ENCODE data around the gene CEP83.

The CEP83 gene

GRCh38 chr12:94308612-94309011 lies 151.1 kb downstream of the CEP83 start:
- no peak for DNase-seq (ENCODE audit: low read depth, low spot score)

- no peak for DNase-seq (ENCODE audit: low read depth, low spot score)
These were observed 154.3 kb downstream of the CEP83 start for GRCh38 chr12:94305130-94305957.

DNA sequence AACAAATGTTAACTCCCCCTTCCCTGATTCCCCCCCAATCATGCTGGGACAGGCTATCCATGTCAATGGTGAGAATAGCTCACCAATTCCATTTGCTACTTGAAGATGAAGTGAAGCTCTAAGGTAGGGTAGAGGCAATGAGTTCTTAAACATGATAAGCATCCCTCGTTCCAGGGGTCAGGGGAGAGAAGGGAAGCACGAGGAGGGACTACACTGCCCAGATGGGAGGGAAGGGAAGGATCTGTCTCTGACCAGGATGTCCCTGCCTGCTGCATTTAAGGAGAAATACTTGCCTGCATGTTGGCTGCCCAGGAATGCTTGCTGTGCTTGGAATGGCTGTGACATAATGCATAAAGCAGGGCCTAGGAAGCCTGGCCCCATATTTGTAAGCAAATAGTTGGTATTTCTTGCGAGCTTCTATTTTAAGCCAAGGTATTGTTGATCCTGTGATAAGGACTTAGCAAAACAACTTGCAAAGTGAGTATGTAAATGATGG lies 155.1 kb downstream of the CEP83 start:
- peak; percentile 85 for DNase-seq (ENCODE audit: low read depth, low spot score)

DNA sequence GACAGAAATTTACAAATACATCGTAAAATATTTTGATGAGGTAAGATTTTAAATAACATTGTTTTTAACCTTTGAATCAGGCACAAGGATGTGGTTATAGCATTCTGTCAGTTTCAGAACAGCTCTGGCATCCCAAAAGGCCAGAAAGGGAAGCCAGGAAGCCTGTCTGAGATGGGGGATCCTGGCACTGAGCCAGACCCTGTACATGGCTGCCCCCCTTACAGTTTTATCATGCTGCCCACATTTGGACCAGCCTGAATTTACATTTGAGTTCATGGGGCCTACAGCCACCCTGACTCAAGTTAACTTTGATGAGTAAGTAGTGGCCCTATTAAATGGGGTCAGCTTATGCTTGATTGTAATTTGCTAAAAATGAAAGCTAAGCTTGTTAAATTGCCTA lies 155.7 kb downstream of the CEP83 start:
- DNase-seq (ENCODE audit: low read depth, low spot score), result no peak

DNA sequence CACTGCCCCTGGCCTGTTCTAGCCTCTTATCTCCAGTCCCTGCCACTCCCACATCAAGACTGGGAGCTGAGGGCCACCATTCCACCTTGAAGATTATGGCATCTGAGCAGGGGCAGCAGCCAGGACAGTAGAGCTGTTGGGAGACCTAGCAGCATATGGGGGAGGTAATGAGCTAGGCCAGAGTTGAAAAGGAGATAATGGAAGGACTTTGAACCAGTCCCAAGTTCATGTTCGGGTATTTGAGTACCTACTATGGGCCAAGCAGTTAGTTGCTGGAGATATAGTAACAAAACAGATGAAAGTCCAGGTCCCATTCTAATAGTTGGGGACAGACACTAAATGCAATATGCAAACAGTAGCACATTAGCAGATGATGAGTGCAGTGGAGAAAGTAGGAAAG lies 159.8 kb downstream of the CEP83 start:
- no peak for DNase-seq (ENCODE audit: low read depth, low spot score)

GRCh38 chr12:94297876-94298505 lies 161.7 kb downstream of the CEP83 start:
- DNase-seq (ENCODE audit: low read depth, low spot score), result no peak

DNA sequence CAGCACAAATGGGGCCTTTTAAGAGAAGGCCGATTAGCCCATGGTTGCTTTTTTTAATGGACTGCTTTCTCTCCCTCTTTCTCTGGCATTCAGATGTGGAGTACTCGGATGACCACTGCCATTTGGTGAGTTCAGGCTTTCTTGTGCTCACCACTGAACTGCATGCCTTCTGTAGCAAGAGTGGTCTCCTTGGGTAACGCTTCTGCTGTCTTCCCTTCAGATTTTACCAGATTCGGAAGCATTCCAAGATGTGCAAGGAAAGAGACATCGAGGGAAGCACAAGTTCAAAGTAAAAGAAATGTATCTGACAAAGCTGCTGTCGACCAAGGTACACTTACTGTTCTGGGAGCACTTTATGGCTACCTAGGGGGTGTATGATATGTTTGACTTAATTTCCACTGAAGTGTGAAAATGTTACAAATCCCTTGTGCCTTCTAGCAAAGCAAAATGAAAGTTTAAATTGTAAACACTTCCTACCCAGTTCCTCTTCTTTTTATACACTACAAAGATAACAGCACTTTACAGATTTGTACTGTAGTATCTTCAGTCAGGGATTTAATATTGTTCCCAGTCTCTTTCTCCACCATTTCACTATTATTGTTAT lies 162.5 kb downstream of the CEP83 start:
- DNase-seq (ENCODE audit: low read depth, low spot score), result no peak

- DNase-seq (ENCODE audit: low read depth, low spot score), result no peak
These were observed 169.3 kb downstream of the CEP83 start for GRCh38 chr12:94290353-94290752.

GRCh38 chr12:94289461-94290312 lies 170.0 kb downstream of the CEP83 start:
- DNase-seq (ENCODE audit: low read depth, low spot score), result no peak

DNA sequence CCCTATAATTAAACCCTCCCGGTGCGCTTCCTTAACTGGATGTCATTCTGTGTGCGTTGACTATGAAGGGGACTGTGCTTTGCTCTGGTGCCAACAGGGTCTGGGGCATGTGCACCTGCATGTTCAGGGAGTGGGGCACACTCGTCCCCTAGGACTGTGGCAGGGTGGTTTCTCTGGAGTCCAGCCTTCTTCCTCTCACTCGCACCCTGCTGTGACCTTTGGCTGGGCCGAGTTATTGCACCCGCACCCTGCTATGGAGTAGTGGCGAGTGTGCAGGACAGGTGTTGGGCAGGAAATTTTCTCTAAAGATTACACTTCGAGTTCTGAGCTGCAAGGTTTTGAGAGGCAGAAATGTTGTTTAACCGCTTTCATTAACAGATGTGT lies 172.4 kb downstream of the CEP83 start:
- no peak for DNase-seq (ENCODE audit: low read depth, low spot score)

GRCh38 chr12:94286583-94287244 lies 173.0 kb downstream of the CEP83 start:
- DNase-seq (ENCODE audit: low read depth, low spot score), result no peak

GRCh38 chr12:94285943-94286582 lies 173.6 kb downstream of the CEP83 start:
- no peak for DNase-seq (ENCODE audit: low read depth, low spot score)

DNA sequence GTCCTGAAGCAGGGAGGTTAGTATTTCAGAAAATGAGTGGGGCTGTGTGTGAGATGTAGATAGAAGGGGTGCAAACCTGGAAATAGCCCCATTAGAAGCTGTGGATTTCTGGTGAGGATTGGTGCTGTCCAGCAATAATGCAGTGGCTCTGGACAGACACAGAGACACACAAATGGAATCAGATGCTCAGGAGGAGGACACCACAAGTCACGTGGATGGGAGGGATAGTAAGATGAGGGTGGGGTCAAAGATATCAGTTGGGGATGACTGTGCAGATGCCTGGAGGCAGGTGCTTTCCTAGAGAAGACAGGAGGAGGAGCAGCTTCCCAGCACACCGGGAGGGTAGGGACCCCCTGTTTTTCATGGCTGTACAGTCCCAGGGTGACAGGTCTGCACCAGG lies 174.8 kb downstream of the CEP83 start:
- DNase-seq (ENCODE audit: low read depth, low spot score), result no peak

DNA sequence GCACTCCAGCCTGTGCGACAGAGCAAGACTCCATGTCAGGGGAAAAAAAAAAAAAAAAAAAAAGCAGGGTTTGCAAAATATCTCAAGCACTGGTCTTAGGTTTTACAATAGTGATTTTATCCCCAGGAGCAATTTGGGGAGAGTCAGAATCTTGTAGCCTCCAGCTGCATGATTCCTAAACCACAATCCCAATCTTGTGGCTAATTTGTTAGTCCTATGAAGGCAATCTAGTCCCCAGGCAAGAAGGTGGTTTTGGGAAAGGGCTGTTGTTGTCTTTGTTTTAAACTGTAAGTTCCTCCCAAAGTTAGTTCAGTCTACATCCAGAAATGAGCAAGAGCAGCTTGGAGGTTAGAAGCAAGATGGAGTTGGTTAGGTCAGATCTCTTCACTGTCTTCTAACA lies 175.6 kb downstream of the CEP83 start:
- no peak for DNase-seq (ENCODE audit: low read depth, low spot score)

- DNase-seq (ENCODE audit: low read depth, low spot score), result no peak
These were observed 177.0 kb downstream of the CEP83 start for GRCh38 chr12:94282675-94283074.

DNA sequence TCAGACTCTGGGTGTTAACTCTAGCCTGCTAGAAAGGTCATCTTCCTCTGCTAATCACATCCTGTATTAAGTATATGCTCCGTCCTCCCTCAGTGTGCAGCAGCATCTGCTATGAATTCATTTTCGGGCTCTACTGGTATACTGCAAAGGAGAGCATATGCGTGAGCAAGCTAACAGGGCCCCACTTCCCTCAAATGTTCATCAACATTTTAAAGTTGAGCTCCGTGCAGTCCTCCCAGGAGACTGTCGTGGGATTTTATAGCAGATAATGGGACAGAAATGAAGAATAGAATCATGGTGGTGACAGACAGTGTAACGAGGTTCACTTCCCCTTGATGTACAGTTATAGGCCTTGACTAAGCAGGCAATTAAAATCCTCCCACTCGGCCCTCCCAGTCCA lies 179.6 kb downstream of the CEP83 start:
- no peak for DNase-seq (ENCODE audit: low read depth, low spot score)

GRCh38 chr12:94277426-94278000 lies 182.2 kb downstream of the CEP83 start:
- no peak for DNase-seq (ENCODE audit: low read depth, low spot score)

- no peak for DNase-seq (ENCODE audit: low read depth, low spot score)
These were observed 182.9 kb downstream of the CEP83 start for GRCh38 chr12:94276725-94277124.

DNA sequence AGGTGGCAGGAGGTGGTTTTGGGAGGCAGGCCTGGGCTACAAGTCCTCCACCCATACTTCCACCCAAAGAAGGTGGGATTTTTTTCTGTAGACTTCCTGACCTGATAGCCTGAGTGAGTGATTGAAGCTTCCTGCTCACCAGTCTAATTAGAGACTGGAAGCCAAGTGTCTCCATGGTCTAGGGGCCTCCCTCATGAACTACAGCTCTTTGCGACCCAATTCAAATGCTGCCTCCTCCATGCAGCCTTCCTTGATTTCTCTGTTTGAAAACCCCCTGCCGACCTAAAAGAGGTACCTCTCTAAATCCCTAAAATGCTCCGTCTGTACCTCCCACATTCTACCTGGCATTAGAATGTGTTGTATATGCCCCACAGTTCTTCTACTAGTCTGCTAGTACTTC lies 186.4 kb downstream of the CEP83 start:
- DNase-seq (ENCODE audit: low read depth, low spot score), result no peak

GRCh38 chr12:94272280-94272679 lies 187.4 kb downstream of the CEP83 start:
- DNase-seq (ENCODE audit: low read depth, low spot score), result no peak
